HG02970 (cell line): ENCODE measurements around the gene PKNOX2.
"Not testable (repeated sequence)": the region's sequence is repeated elsewhere in the genome, so short reads cannot be mapped to it uniquely, and the experiment has no call there.

Source experiments
- ATAC-seq: cut with Tn5 transposase; IDR thresholded peaks from one replicate; pipeline ENCODE4 v1.9.1; 2021; ENCODE audit warnings: mild to moderate bottlenecking, moderate library complexity, moderate number of reproducible peaks; ENCODE audit not compliant: unreplicated experiment, low FRiP score

PKNOX2 gene

DNA sequence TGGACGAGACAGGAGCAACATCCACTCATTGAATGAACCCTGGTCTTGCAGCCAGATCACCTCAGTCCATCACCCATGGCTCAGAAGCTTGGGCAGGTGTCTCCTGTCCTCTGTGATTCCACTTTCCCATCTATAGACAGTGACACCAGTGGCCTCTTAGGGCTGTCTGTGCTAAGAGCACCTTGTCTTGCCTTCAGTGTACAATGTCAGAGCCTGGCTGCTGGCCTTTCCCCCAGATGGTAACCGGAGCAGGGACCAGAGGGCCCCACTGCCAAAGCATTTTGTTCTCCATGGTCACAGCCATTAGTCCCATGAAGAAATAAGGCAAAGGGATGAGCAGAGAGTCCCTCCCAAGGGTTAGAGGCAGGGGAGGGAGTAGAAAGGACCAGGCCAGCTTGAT is 35.4 kb downstream of the PKNOX2 start:
- ATAC-seq = no peak

- ATAC-seq = no peak
Measured at GRCh38 chr11:125200441-125200840, 35.9 kb downstream of the PKNOX2 start.

DNA sequence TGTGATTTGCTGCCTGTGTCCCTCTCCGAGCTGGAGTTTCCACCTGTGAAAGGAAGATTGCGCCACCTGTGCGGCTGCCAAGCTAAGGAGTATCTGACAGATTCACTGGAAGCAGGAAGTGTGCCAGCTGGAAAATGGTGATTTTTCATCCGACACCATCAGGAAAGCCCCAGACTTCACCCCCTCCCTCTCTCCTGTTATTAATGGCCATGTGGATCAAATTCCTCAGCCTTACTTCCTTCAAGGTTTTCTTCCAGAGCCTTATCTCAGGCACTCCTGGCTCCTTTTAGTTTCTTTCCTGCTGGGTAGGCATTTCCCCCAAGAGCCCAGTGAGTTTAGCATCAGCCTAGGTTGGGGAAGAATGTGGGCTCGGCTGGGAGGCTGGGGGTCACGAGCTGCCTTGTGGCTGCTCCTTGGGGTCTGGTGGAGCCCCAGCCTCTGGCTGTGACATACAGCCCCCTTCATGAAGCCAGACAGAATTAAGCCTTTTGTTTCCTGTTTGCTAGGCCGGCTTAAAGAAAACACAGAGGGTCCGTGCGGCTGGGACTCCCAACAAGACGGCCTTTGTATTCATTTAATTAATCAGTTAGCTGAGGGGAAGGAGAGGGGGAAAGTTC is 37.1 kb downstream of the PKNOX2 start:
- no peak for ATAC-seq

- no peak for ATAC-seq
Measured at GRCh38 chr11:125202362-125202880, 37.9 kb downstream of the PKNOX2 start.

- no peak for ATAC-seq
Measured at GRCh38 chr11:125202977-125203376, 38.4 kb downstream of the PKNOX2 start.

- no peak for ATAC-seq
Measured at GRCh38 chr11:125207866-125208425, 43.4 kb downstream of the PKNOX2 start.

- ATAC-seq = no peak
Measured at GRCh38 chr11:125210066-125210465, 45.5 kb downstream of the PKNOX2 start.

DNA sequence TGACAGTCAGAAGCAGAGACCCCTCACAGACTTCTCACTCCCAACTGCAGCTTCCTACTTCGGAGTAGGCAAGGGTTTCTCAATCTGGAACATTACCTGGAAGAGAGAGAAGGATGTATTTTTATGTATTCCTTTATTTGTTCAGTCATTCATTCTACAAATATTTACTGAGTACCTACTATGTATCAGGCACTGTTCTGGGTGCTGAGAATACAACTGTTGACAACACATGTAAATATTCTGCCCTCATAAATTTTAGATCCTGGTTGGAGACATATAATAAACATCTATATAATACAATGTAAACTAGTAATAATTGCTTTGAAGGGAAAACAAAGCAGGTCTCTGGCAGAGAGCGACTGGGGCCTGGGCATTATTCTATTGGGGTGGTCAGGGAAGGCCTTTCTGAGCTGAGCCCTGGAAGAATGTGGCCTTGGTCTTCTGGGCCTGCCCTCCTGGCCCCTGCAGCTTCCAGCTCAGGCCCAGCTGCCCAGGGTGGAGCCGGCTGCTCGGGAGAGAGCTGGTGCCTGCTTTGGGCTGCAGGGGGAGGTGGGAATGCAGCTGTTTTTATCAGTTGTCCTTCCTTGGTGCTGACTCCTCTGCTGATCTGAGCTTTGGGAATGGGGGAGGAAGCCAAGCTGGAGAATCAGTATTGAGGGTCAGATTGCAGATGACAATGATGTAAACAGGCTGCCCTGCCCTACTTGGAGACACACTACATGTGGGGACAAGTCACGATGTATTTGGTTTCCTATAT is 46.8 kb downstream of the PKNOX2 start:
- ATAC-seq = no peak

- no peak for ATAC-seq
Measured at GRCh38 chr11:125211948-125212340, 47.4 kb downstream of the PKNOX2 start.

GRCh38 chr11:125214601-125215565 is 50.3 kb downstream of the PKNOX2 start:
- ATAC-seq = no peak

GRCh38 chr11:125215976-125216375 is 51.4 kb downstream of the PKNOX2 start:
- no peak for ATAC-seq

DNA sequence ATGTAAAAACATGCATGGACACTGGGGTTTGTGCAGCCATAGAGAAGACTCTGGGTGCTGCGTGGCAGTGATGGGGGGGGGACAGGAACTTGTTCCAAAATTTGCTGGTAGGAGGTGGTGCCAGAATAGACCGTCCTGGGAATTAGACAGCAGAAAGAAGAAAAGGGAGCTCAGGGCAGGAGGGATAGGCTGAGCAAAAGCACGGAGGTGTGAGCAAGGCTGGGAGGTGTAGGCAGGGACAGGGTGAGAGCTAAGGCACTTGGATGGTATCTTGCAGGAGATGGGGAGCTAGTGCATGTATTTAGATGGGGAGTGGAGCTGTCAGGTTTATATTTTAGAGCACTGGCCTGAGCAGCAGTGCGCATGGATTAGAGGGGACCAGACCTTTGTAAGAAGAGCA is 53.8 kb downstream of the PKNOX2 start:
- no peak for ATAC-seq

DNA sequence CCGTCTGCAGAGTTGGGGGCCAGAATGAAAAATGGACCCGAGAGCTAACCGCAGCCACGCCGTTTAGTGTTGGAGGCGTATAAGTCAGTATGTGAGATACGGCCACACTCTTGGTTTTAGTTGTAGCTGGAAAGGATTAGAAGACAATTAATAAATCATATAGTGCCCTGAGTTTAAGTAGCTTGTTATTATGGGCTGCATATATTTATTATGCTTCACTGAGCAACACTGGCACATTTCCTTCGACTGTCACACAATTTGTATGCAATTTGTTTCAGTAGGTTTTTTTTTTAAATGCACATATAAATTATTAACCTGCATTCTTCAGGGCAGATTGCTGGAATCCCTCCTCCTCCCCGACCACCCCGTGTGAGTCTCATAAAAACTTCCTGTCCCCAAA is 56.9 kb downstream of the PKNOX2 start:
- no peak for ATAC-seq

DNA sequence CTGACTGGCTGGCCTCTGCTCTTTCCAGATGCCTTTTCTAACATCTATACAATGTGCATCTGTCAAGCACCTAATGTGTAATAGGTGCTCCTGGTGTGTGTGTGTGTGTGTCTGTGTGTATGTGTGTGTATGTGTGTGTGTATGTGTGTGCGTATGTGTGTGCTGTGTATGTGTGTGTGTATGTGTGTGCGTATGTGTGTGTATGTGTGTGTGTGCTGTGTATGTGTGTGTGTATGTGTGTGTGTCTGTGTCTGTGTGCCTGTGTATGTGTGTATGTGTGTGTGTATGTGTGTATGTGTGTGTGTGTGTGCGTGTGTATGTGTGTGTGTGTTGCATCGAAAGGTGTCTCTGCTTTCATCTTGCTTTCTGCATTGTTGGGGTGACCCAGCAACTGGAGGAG is 57.9 kb downstream of the PKNOX2 start:
- no peak for ATAC-seq

- not testable (repeated sequence) for ATAC-seq
Measured at GRCh38 chr11:125223161-125223560, 58.6 kb downstream of the PKNOX2 start.

DNA sequence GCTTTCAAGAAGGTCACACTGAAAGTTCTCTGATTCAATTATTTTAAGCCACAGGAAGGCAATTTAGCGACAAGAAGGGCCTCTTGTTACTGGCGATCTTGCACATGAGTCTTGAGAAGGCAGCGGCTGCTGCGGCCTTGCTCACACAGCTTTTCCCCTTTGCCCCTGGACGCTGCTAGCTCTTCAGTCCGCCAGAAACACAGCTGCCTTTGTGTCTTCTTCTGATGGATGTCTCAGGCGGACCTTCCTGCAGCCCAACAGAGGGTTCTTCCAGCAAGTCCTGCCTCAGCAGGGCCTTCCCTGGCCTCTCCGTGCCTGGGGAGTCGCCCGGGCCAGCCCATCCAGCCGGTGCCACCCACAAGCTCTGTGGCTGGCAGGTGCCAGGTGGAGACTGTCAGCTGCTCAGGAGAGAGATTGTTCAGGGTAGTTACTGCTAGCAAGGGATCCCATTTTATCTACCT is 59.4 kb downstream of the PKNOX2 start:
- no peak for ATAC-seq

DNA sequence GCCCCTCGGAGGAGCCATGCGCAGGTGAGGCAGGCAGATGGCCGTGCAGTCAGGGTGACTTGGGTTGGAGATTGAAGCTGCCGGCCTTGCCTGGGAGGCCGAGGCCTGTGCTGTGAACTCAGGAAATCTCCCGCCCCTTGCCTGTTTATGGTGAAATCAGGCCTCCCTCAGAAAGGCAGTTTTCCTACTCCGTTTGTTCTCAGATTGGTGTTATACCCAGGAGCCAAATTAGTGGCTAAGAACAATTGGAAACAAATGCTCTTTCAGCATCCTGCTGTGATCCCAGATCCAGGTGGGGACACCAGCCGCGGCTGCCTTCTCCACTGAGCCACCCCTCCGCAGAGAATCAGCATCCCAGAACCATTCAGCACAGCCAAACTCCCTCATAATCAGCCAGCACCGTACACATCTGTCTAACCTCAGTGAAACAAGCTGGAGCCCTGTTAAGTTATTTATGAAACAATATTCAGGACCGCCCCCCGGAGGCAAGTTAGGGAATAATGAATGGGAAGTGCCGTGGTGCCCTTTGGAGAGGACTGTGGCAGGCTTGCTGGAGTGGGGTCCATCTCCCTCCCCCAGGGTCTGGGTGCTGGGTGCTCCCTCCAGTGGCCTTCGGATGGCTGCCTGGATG is 60.0 kb downstream of the PKNOX2 start:
- no peak for ATAC-seq

- ATAC-seq = no peak
Measured at GRCh38 chr11:125225401-125225800, 60.9 kb downstream of the PKNOX2 start.

GRCh38 chr11:125226031-125226430 is 61.5 kb downstream of the PKNOX2 start:
- ATAC-seq = no peak

- ATAC-seq = no peak
Measured at GRCh38 chr11:125226706-125227105, 62.2 kb downstream of the PKNOX2 start.
